GM23338 (cell line): ENCODE measurements around the gene IRF3. TPM values are rescaled to one million over a fixed set of nuclear protein-coding genes. Genes with fewer than 3 reads are reported as not detected.

ENCODE experiments used
- ATAC-seq: fragments of 200-7000 bp; cut with Tn5 transposase; 3 replicates; pipeline ENCODE4 v1.9.1; 2020
- DNase-seq: peaks from one replicate; pipeline ENCODE4 v3.0.0-alpha.2; 2015; ENCODE audit warnings: low spot score
- H2AFZ ChIP-seq: fragments of 200-600 bp; sonication (generic); 2 replicates; pipeline ENCODE4 v1.8.0; 2016; ENCODE audit warnings: antibody characterized with exemption, mild to moderate bottlenecking, moderate library complexity
- H3F3A ChIP-seq: fragments of 200-600 bp; sonication (generic); replicated peaks from 2 replicates; pipeline ENCODE4 v1.8.0; 2017; ENCODE audit warnings: antibody characterized with exemption, mixed run types, low read depth
- H3K27ac ChIP-seq: fragments of 200-600 bp; sonication (generic); 2 replicates; pipeline ENCODE4 v1.6.1; 2016; ENCODE audit warnings: low read depth
- H3K27me3 ChIP-seq: fragments of 200-600 bp; sonication (generic); 2 replicates; pipeline ENCODE4 v1.8.0; 2016; ENCODE audit warnings: mild to moderate bottlenecking, mixed run types, moderate library complexity; ENCODE audit not compliant: insufficient read depth
- H3K36me3 ChIP-seq: fragments of 200-600 bp; sonication (generic); 2 replicates; pipeline ENCODE4 v1.8.0; 2016; ENCODE audit warnings: mild to moderate bottlenecking; ENCODE audit not compliant: insufficient read depth
- H3K4me1 ChIP-seq: fragments of 200-600 bp; sonication (generic); 2 replicates; pipeline ENCODE4 v1.8.0; 2016; ENCODE audit warnings: mild to moderate bottlenecking, moderate library complexity; ENCODE audit not compliant: insufficient read depth
- H3K4me2 ChIP-seq: fragments of 200-600 bp; sonication (generic); 2 replicates; pipeline ENCODE4 v1.7.1; 2017; ENCODE audit warnings: mixed run types
- H3K4me3 ChIP-seq: fragments of 200-600 bp; sonication (generic); 2 replicates; pipeline ENCODE4 v1.6.1; 2016; ENCODE audit warnings: mixed run types
- H3K79me2 ChIP-seq: fragments of 200-600 bp; sonication (generic); replicated peaks from 2 replicates; pipeline ENCODE4 v1.8.0; 2017; ENCODE audit warnings: mild to moderate bottlenecking; ENCODE audit not compliant: insufficient read depth
- H3K9me2 ChIP-seq: fragments of 200-600 bp; sonication (generic); 2 replicates; pipeline ENCODE4 v1.8.0; 2017; ENCODE audit not compliant: insufficient read depth
- H4K20me1 ChIP-seq: fragments of 200-600 bp; sonication (generic); replicated peaks from 2 replicates; pipeline ENCODE4 v1.8.0; 2017; ENCODE audit warnings: mild to moderate bottlenecking; ENCODE audit not compliant: insufficient read depth
- H3K27ac Mint-ChIP-seq: 2 replicates; pipeline ENCODE4 v1.8.0; 2020; ENCODE audit warnings: inconsistent platforms, mild to moderate bottlenecking, moderate library complexity, mixed read lengths
- H3K27me3 Mint-ChIP-seq: 3 replicates; pipeline ENCODE4 v1.8.0; 2022; ENCODE audit warnings: low read depth, mild to moderate bottlenecking, moderate library complexity, mixed read lengths, inconsistent platforms; ENCODE audit not compliant: insufficient read depth, poor library complexity
- H3K36me3 Mint-ChIP-seq: 3 replicates; pipeline ENCODE4 v1.8.0; 2021; ENCODE audit warnings: low read depth, mild to moderate bottlenecking, inconsistent platforms, moderate library complexity, mixed read lengths
- H3K4me1 Mint-ChIP-seq: 3 replicates; pipeline ENCODE4 v1.8.0; 2020; ENCODE audit warnings: mild to moderate bottlenecking, inconsistent platforms, mixed read lengths
- H3K4me3 Mint-ChIP-seq: 3 replicates; pipeline ENCODE4 v1.8.0; 2021; ENCODE audit warnings: moderate library complexity, mild to moderate bottlenecking, inconsistent platforms, mixed read lengths
- H3K9me3 Mint-ChIP-seq: 3 replicates; pipeline ENCODE4 v1.8.0; 2020; ENCODE audit warnings: moderate library complexity, mild to moderate bottlenecking, inconsistent platforms, mixed read lengths
- CREB1 ChIP-seq: fragments of 250-450 bp; sonication (Bioruptor Pico); IDR thresholded peaks from 2 replicates; pipeline ENCODE4 v1.5.0; 2020; ENCODE audit warnings: low read depth, mild to moderate bottlenecking, moderate library complexity
- EZH2 ChIP-seq: fragments of 200-600 bp; sonication (generic); IDR thresholded peaks from one replicate; pipeline ENCODE4 v1.8.0; 2017; ENCODE audit warnings: antibody characterized with exemption, mild to moderate bottlenecking, low read depth; ENCODE audit not compliant: unreplicated experiment
- EZH2phosphoT487 ChIP-seq: fragments of 200-600 bp; sonication (generic); IDR thresholded peaks from one replicate; pipeline ENCODE4 v1.8.1; 2018; ENCODE audit warnings: antibody characterized with exemption; ENCODE audit not compliant: unreplicated experiment
- JUNB ChIP-seq: IDR thresholded peaks from one replicate; pipeline ENCODE4 v1.6.1; 2016; ENCODE audit warnings: antibody characterized with exemption; ENCODE audit not compliant: unreplicated experiment
- NANOG ChIP-seq: IDR thresholded peaks from 2 replicates; pipeline ENCODE4 v1.6.1; 2016; ENCODE audit warnings: antibody characterized with exemption, borderline replicate concordance
- POLR2AphosphoS5 ChIP-seq: IDR thresholded peaks from 2 replicates; pipeline ENCODE4 v1.6.1; 2016; ENCODE audit warnings: antibody characterized with exemption, low read depth
- STAT1 ChIP-seq: IDR thresholded peaks from one replicate; pipeline ENCODE4 v1.6.1; 2016; ENCODE audit warnings: antibody characterized with exemption; ENCODE audit not compliant: unreplicated experiment
- ZNF331 ChIP-seq: fragments of 250-450 bp; sonication (Bioruptor Pico); IDR thresholded peaks from 2 replicates; pipeline ENCODE4 v1.5.0; 2020; ENCODE audit warnings: low read depth, mild to moderate bottlenecking, moderate library complexity
- polyA plus RNA-seq: library from polyadenylated mRNA; unstranded; fragments of >200 nt; fragmentation: Nextera tagmentation; extraction: Ambion mirVana; gene quantifications from 2 replicates; pipeline ENCODE4 v1.2.1, GENCODE V29; 2016
- total RNA-seq: library from RNA; depleted of rRNA; stranded (reverse); fragments of >200 nt; shearing (Covaris generic); gene quantifications from 2 replicates; pipeline ENCODE4 v1.2.3, GENCODE V29; 2014
- TF ChIP-seq, protein P1 (sequence below): IDR thresholded peaks from 2 replicates; pipeline ENCODE4 v1.6.1; 2016; ENCODE audit warnings: antibody characterized with exemption
- TF ChIP-seq, protein P2 (sequence below): IDR thresholded peaks from one replicate; pipeline ENCODE4 v1.6.1; 2018; ENCODE audit warnings: antibody characterized with exemption; ENCODE audit not compliant: unreplicated experiment
- TF ChIP-seq, protein P3 (sequence below): fragments of 250-450 bp; sonication (Bioruptor Pico); IDR thresholded peaks from 2 replicates; pipeline ENCODE4 v1.5.0; 2020; ENCODE audit warnings: mild to moderate bottlenecking, moderate library complexity
- TF ChIP-seq, protein P4 (sequence below), 2 experiments: fragments of 200-600 bp in 1 of 2; sonication (generic) in 1 of 2; conservative IDR thresholded peaks; 2 replicates each; pipeline versions ENCODE4 v1.5.1 to v1.6.1; 2016 to 2017; ENCODE audit warnings: antibody characterized with exemption in 2 of 2, low read depth in 2 of 2, mild to moderate bottlenecking in 2 of 2, moderate library complexity in 1 of 2

Gene IRF3
- total and polyA plus RNA-seq, 2 experiments from 2014 or later, result 57.4 to 164 TPM

DNA sequence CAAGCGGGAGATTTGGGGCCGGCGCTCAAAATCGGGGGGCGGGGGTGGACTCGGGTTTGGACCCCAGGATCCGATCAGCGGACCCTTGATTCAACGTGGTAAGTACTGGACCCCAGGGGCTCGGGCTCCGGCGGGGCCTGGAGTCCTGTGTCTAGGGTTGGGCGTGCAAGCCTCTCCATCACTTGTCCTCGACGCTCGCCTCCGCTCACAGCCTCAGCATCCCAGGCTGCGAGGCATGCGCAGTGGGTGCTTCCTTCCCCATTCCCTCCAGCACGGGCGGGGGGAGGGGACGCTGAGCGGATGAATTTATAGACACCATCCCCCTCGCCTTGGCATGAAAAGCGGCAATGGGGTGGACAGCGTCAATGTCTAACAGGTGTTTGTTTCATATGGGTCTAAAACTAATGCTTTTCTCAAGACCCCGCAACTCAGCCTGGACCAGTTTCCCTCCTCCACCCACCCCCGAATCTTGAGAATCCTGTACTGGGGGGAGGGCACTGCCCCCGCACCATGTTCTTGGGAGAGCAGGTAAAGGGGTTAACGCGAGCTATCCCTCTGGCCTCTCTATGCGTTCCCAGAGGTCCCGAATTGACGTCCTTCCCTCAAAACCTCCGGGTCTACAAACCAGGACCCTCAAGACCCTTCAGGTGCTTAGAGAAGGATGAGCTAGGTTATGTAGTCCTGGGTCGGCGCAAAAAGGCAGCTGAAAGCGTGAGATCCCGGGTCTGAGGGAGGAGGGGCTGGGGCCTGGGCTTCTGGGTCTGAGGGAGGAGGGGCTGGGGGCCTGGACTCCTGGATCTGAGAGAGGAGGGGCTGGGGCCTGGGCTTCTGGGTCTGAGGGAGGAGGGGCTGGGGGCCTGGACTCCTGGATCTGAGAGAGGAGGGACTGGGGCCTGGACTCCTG is 25.8 kb upstream of the IRF3 start:
- Histone ChIP-seq H3F3A (peaks cover 42% of the 10 kb centered on the region), H3K9me2 (no peaks in the 10 kb centered on the region), H3K36me3 (no peaks in the 10 kb centered on the region), H3K4me1 (peaks cover 25% of the 10 kb centered on the region), H3K4me3 (peak overlapping the region; percentile 97), H3K27ac (no peak overlapping the region), H4K20me1 (peaks cover 20% of the 10 kb centered on the region), H3K79me2 (peaks cover 8% of the 10 kb centered on the region), H3K4me2 (peak overlapping the region; percentile 99), H3K27me3 (no peaks in the 10 kb centered on the region), H2AFZ (no peak overlapping the region)
- peaks cover 31% of the 10 kb centered on the region for H3K27me3 Mint-ChIP-seq
- peak; percentile 90 for DNase-seq
- ATAC-seq, result peak; percentile 34
- peak overlapping the region; percentile 95 for H3K27ac Mint-ChIP-seq
- H3K4me3 Mint-ChIP-seq, result peak overlapping the region; percentile 94
- peaks cover 8% of the 10 kb centered on the region for H3K9me3 Mint-ChIP-seq
- TF ChIP-seq, protein P1, sequence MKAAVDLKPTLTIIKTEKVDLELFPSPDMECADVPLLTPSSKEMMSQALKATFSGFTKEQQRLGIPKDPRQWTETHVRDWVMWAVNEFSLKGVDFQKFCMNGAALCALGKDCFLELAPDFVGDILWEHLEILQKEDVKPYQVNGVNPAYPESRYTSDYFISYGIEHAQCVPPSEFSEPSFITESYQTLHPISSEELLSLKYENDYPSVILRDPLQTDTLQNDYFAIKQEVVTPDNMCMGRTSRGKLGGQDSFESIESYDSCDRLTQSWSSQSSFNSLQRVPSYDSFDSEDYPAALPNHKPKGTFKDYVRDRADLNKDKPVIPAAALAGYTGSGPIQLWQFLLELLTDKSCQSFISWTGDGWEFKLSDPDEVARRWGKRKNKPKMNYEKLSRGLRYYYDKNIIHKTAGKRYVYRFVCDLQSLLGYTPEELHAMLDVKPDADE, result no peak
- TF ChIP-seq, protein P2, sequence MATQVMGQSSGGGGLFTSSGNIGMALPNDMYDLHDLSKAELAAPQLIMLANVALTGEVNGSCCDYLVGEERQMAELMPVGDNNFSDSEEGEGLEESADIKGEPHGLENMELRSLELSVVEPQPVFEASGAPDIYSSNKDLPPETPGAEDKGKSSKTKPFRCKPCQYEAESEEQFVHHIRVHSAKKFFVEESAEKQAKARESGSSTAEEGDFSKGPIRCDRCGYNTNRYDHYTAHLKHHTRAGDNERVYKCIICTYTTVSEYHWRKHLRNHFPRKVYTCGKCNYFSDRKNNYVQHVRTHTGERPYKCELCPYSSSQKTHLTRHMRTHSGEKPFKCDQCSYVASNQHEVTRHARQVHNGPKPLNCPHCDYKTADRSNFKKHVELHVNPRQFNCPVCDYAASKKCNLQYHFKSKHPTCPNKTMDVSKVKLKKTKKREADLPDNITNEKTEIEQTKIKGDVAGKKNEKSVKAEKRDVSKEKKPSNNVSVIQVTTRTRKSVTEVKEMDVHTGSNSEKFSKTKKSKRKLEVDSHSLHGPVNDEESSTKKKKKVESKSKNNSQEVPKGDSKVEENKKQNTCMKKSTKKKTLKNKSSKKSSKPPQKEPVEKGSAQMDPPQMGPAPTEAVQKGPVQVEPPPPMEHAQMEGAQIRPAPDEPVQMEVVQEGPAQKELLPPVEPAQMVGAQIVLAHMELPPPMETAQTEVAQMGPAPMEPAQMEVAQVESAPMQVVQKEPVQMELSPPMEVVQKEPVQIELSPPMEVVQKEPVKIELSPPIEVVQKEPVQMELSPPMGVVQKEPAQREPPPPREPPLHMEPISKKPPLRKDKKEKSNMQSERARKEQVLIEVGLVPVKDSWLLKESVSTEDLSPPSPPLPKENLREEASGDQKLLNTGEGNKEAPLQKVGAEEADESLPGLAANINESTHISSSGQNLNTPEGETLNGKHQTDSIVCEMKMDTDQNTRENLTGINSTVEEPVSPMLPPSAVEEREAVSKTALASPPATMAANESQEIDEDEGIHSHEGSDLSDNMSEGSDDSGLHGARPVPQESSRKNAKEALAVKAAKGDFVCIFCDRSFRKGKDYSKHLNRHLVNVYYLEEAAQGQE, result no peak
- TF ChIP-seq CREB1 (no peak), ZNF331 (CRISPR knock-in tag) (no peak), STAT1 (no peak), NANOG (no peak), JUNB (no peak), EZH2 (no peak), EZH2phosphoT487 (no peak), POLR2AphosphoS5 (no peak)
- TF ChIP-seq, protein P3, sequence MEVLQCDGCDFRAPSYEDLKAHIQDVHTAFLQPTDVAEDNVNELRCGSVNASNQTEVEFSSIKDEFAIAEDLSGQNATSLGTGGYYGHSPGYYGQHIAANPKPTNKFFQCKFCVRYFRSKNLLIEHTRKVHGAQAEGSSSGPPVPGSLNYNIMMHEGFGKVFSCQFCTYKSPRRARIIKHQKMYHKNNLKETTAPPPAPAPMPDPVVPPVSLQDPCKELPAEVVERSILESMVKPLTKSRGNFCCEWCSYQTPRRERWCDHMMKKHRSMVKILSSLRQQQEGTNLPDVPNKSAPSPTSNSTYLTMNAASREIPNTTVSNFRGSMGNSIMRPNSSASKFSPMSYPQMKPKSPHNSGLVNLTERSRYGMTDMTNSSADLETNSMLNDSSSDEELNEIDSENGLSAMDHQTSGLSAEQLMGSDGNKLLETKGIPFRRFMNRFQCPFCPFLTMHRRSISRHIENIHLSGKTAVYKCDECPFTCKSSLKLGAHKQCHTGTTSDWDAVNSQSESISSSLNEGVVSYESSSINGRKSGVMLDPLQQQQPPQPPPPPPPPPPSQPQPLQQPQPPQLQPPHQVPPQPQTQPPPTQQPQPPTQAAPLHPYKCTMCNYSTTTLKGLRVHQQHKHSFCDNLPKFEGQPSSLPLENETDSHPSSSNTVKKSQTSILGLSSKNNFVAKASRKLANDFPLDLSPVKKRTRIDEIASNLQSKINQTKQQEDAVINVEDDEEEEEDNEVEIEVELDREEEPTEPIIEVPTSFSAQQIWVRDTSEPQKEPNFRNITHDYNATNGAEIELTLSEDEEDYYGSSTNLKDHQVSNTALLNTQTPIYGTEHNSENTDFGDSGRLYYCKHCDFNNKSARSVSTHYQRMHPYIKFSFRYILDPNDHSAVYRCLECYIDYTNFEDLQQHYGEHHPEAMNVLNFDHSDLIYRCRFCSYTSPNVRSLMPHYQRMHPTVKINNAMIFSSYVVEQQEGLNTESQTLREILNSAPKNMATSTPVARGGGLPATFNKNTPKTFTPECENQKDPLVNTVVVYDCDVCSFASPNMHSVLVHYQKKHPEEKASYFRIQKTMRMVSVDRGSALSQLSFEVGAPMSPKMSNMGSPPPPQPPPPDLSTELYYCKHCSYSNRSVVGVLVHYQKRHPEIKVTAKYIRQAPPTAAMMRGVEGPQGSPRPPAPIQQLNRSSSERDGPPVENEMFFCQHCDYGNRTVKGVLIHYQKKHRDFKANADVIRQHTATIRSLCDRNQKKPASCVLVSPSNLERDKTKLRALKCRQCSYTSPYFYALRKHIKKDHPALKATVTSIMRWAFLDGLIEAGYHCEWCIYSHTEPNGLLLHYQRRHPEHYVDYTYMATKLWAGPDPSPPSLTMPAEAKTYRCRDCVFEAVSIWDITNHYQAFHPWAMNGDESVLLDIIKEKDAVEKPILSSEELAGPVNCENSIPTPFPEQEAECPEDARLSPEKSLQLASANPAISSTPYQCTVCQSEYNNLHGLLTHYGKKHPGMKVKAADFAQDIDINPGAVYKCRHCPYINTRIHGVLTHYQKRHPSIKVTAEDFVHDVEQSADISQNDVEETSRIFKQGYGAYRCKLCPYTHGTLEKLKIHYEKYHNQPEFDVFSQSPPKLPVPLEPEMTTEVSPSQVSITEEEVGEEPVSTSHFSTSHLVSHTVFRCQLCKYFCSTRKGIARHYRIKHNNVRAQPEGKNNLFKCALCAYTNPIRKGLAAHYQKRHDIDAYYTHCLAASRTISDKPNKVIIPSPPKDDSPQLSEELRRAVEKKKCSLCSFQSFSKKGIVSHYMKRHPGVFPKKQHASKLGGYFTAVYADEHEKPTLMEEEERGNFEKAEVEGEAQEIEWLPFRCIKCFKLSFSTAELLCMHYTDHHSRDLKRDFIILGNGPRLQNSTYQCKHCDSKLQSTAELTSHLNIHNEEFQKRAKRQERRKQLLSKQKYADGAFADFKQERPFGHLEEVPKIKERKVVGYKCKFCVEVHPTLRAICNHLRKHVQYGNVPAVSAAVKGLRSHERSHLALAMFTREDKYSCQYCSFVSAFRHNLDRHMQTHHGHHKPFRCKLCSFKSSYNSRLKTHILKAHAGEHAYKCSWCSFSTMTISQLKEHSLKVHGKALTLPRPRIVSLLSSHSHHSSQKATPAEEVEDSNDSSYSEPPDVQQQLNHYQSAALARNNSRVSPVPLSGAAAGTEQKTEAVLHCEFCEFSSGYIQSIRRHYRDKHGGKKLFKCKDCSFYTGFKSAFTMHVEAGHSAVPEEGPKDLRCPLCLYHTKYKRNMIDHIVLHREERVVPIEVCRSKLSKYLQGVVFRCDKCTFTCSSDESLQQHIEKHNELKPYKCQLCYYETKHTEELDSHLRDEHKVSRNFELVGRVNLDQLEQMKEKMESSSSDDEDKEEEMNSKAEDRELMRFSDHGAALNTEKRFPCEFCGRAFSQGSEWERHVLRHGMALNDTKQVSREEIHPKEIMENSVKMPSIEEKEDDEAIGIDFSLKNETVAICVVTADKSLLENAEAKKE (CRISPR knock-in tag), result no peak
- TF ChIP-seq, protein P4, sequence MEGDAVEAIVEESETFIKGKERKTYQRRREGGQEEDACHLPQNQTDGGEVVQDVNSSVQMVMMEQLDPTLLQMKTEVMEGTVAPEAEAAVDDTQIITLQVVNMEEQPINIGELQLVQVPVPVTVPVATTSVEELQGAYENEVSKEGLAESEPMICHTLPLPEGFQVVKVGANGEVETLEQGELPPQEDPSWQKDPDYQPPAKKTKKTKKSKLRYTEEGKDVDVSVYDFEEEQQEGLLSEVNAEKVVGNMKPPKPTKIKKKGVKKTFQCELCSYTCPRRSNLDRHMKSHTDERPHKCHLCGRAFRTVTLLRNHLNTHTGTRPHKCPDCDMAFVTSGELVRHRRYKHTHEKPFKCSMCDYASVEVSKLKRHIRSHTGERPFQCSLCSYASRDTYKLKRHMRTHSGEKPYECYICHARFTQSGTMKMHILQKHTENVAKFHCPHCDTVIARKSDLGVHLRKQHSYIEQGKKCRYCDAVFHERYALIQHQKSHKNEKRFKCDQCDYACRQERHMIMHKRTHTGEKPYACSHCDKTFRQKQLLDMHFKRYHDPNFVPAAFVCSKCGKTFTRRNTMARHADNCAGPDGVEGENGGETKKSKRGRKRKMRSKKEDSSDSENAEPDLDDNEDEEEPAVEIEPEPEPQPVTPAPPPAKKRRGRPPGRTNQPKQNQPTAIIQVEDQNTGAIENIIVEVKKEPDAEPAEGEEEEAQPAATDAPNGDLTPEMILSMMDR (conservative IDR thresholded peaks at IDR 0.05; ENCODE audit: low read depth in 2 of 2), result no peak
- H3K4me1 Mint-ChIP-seq, result peaks cover 35% of the 10 kb centered on the region
- peaks cover 37% of the 10 kb centered on the region for H3K36me3 Mint-ChIP-seq
